Tibial nerve (tissue), 3 donors: ENCODE measurements around the gene ADD3.

Source experiments
- EP300 ChIP-seq, 2 donors: sonication (generic); formaldehyde crosslinking; IDR thresholded peaks; one replicate each; pipeline ENCODE4 v1.6.1; 2017; ENCODE audit warnings: antibody characterized with exemption in 2 of 2, mild to moderate bottlenecking in 1 of 2
- POLR2A ChIP-seq, 2 donors: fragments of 450-650 bp; IDR thresholded peaks; one replicate each; pipeline ENCODE4 v1.6.1; 2017; ENCODE audit warnings: antibody characterized with exemption in 2 of 2, mild to moderate bottlenecking in 2 of 2, moderate library complexity in 2 of 2

GRCh38 chr10:110174816-110175215 is 167.0 kb downstream of the ADD3 start:
- TF ChIP-seq POLR2A (IDR thresholded peaks at IDR 0.05), result no peak
- TF ChIP-seq EP300 (IDR thresholded peaks at IDR 0.05), result no peak
